IMR-90 (cell line): ENCODE data around the gene FSTL1. TPM values are rescaled to one million over a fixed set of nuclear protein-coding genes. Genes with fewer than 3 reads are reported as not detected.
A peak's percentile ranks its signal among the peaks of the same experiment; 100 is the strongest.

Source experiments
- ATAC-seq: fragments of 200-7000 bp; cut with Tn5 transposase; 2 replicates; pipeline ENCODE4 v1.9.1; 2020; ENCODE audit warnings: low read depth, mild to moderate bottlenecking, moderate library complexity
- BruUV-seq: library from RNA; stranded (reverse); fragments of 400-500 nt; replicated peaks from 2 replicates; lab custom pipeline; 2021; lab: Mats Ljungman, UMichigan
- CTCF ChIA-PET: fragments of 300-600 bp; formaldehyde crosslinking; extraction: SDS; loops from one replicate; lab custom pipeline; 2021; ENCODE audit warnings: antibody characterized with exemption; lab: Yijun Ruan, JAX
- POLR2A ChIA-PET: fragments of 300-600 bp; sonication (Branson Sonifier 250); formaldehyde crosslinking; loops from one replicate; lab custom pipeline; 2022; ENCODE audit warnings: antibody characterized with exemption; ENCODE audit not compliant: unreplicated experiment; lab: Charles Lee
- DNase-seq: peaks from one replicate; pipeline ENCODE4 v3.0.0; 2013
- H2AFZ ChIP-seq: replicated peaks from 2 replicates; pipeline ENCODE3; 2013; ENCODE audit warnings: low read length, mild to moderate bottlenecking; ENCODE audit not compliant: poor library complexity
- H2AK5ac ChIP-seq: 2 replicates; pipeline ENCODE4 v1.6.1; 2013; ENCODE audit warnings: low read depth, low read length, inconsistent platforms
- H2AK9ac ChIP-seq: replicated peaks from 2 replicates; pipeline ENCODE3; 2013; ENCODE audit warnings: mild to moderate bottlenecking, low read depth, low read length, moderate library complexity; ENCODE audit not compliant: poor library complexity
- H2BK120ac ChIP-seq: 2 replicates; pipeline ENCODE4 v1.6.1; 2013; ENCODE audit warnings: low read depth, low read length, inconsistent platforms
- H2BK15ac ChIP-seq: 3 replicates; pipeline ENCODE4 v1.6.1; 2013; ENCODE audit warnings: low read depth, low read length, inconsistent platforms
- H2BK20ac ChIP-seq: 2 replicates; pipeline ENCODE4 v1.6.1; 2013; ENCODE audit warnings: low read depth, mild to moderate bottlenecking, inconsistent platforms, low read length, moderate library complexity
- H2BK5ac ChIP-seq: 2 replicates; pipeline ENCODE4 v1.6.1; 2013; ENCODE audit warnings: mild to moderate bottlenecking, low read depth, low read length, inconsistent platforms; ENCODE audit not compliant: poor library complexity, severe bottlenecking
- H3K14ac ChIP-seq: replicated peaks from 2 replicates; pipeline ENCODE4 v1.6.1; 2013; ENCODE audit warnings: low read depth, low read length, inconsistent platforms
- H3K18ac ChIP-seq: 2 replicates; pipeline ENCODE4 v1.6.1; 2013; ENCODE audit warnings: low read depth, low read length, control low read depth
- H3K23ac ChIP-seq: 2 replicates; pipeline ENCODE4 v1.6.1; 2013; ENCODE audit warnings: low read depth, low read length, inconsistent platforms
- H3K27ac ChIP-seq: 2 replicates; pipeline ENCODE4 v1.5.1; 2013; ENCODE audit warnings: mild to moderate bottlenecking, control low read depth, low read length; ENCODE audit not compliant: insufficient read depth
- H3K27me3 ChIP-seq: 2 replicates; pipeline ENCODE4 v1.6.1; 2013; ENCODE audit warnings: low read length; ENCODE audit not compliant: control insufficient read depth, insufficient read depth
- H3K36me3 ChIP-seq: 2 replicates; pipeline ENCODE4 v1.6.1; 2013; ENCODE audit warnings: low read length, mixed read lengths; ENCODE audit not compliant: control insufficient read depth, insufficient read depth
- H3K4ac ChIP-seq: 2 replicates; pipeline ENCODE4 v1.6.1; 2013; ENCODE audit warnings: low read depth, low read length, inconsistent platforms
- H3K4me1 ChIP-seq: 2 replicates; pipeline ENCODE4 v1.6.1; 2013; ENCODE audit warnings: low read length, mixed read lengths; ENCODE audit not compliant: control insufficient read depth, insufficient read depth
- H3K4me2 ChIP-seq: 2 replicates; pipeline ENCODE4 v1.6.1; 2013; ENCODE audit warnings: low read depth, mild to moderate bottlenecking, control low read depth, low read length, moderate library complexity
- H3K4me3 ChIP-seq: 2 replicates; pipeline ENCODE4 v1.5.1; 2013; ENCODE audit warnings: low read depth, mild to moderate bottlenecking, control low read depth, low read length, moderate library complexity; ENCODE audit not compliant: insufficient read depth
- H3K56ac ChIP-seq: 2 replicates; pipeline ENCODE4 v1.6.1; 2013; ENCODE audit warnings: low read length, inconsistent platforms; ENCODE audit not compliant: insufficient read depth; ENCODE audit errors: extremely low read depth
- H3K79me1 ChIP-seq, 2 experiments: 2 replicates each; pipeline ENCODE4 v1.6.1; 2013; ENCODE audit warnings: low read length in 2 of 2, inconsistent platforms in 1 of 2, low read depth in 1 of 2
- H3K9ac ChIP-seq: 2 replicates; pipeline ENCODE4 v1.6.1; 2013; ENCODE audit warnings: low read depth, low read length, control low read depth
- H3K9me1 ChIP-seq: 2 replicates; pipeline ENCODE4 v1.6.1; 2013; ENCODE audit warnings: low read length, inconsistent platforms; ENCODE audit not compliant: insufficient read depth
- H3K9me3 ChIP-seq: 2 replicates; pipeline ENCODE4 v1.6.1; 2013; ENCODE audit warnings: low read length; ENCODE audit not compliant: control insufficient read depth, insufficient read depth
- H4K20me1 ChIP-seq: 2 replicates; pipeline ENCODE4 v1.6.1; 2013; ENCODE audit warnings: low read length, inconsistent platforms; ENCODE audit not compliant: insufficient read depth
- H4K5ac ChIP-seq: 2 replicates; pipeline ENCODE4 v1.6.1; 2013; ENCODE audit warnings: mild to moderate bottlenecking, low read depth, low read length, control low read depth
- H4K8ac ChIP-seq, 2 experiments: 2 replicates each; pipeline ENCODE4 v1.6.1; 2013; ENCODE audit warnings: low read depth in 2 of 2, low read length in 2 of 2, control low read depth in 1 of 2, inconsistent platforms in 1 of 2
- H4K91ac ChIP-seq: 2 replicates; pipeline ENCODE4 v1.6.1; 2013; ENCODE audit warnings: low read depth, low read length, inconsistent platforms; ENCODE audit not compliant: insufficient read depth
- BHLHE40 ChIP-seq: fragments of 150-350 bp; IDR thresholded peaks from 2 replicates; pipeline ENCODE4 v1.6.1; 2016; ENCODE audit warnings: mild to moderate bottlenecking, low read depth, low read length
- CEBPB ChIP-seq: IDR thresholded peaks from 2 replicates; pipeline ENCODE4 v1.6.1; 2012; ENCODE audit warnings: low read depth, low read length, improper control_type of control experiment
- CHD1 ChIP-seq: IDR thresholded peaks from 2 replicates; pipeline ENCODE4 v1.6.1; 2012; ENCODE audit warnings: low read depth, low read length, improper control_type of control experiment
- FOS ChIP-seq: fragments of 150-350 bp; IDR thresholded peaks from 2 replicates; pipeline ENCODE4 v1.6.1; 2016; ENCODE audit warnings: low read depth, low read length
- MAFK ChIP-seq: IDR thresholded peaks from 2 replicates; pipeline ENCODE4 v1.6.1; 2012; ENCODE audit warnings: low read depth, low read length, improper control_type of control experiment
- MAZ ChIP-seq: IDR thresholded peaks from 2 replicates; pipeline ENCODE4 v1.6.1; 2012; ENCODE audit warnings: low read depth, mild to moderate bottlenecking, low read length, improper control_type of control experiment, moderate library complexity, borderline replicate concordance
- MXI1 ChIP-seq: IDR thresholded peaks from 2 replicates; pipeline ENCODE4 v1.6.1; 2012; ENCODE audit warnings: low read depth, mild to moderate bottlenecking, low read length, moderate library complexity, borderline replicate concordance
- NFE2L2 ChIP-seq: fragments of 150-350 bp; IDR thresholded peaks from 2 replicates; pipeline ENCODE4 v1.6.1; 2016; ENCODE audit warnings: low read depth, mild to moderate bottlenecking, low read length
- POLR2A ChIP-seq: IDR thresholded peaks from 2 replicates; pipeline ENCODE4 v1.6.1; 2012; ENCODE audit warnings: mild to moderate bottlenecking, low read depth, low read length
- RAD21 ChIP-seq: IDR thresholded peaks from 2 replicates; pipeline ENCODE4 v1.6.1; 2012; ENCODE audit warnings: low read length, improper control_type of control experiment
- RCOR1 ChIP-seq: IDR thresholded peaks from 2 replicates; pipeline ENCODE4 v1.6.1; 2012; ENCODE audit warnings: mild to moderate bottlenecking, low read length, improper control_type of control experiment; ENCODE audit not compliant: insufficient replicate concordance
- RFX5 ChIP-seq: IDR thresholded peaks from 2 replicates; pipeline ENCODE4 v1.8.0; 2012; ENCODE audit warnings: low read depth, mild to moderate bottlenecking, low read length, moderate library complexity
- SMC3 ChIP-seq: fragments of 150-350 bp; IDR thresholded peaks from 2 replicates; pipeline ENCODE4 v1.6.1; 2016; ENCODE audit warnings: low read depth, mild to moderate bottlenecking, antibody characterized with exemption, low read length, moderate library complexity
- WGBS, 2 experiments: methylation state at CpG; one replicate each; pipeline versions ENCODE4 v1.1.5 to v1.1.7; 2013; ENCODE audit warnings: missing lambda C conversion rate in 2 of 2; ENCODE audit not compliant: insufficient read length in 1 of 2; ENCODE audit errors: extremely low coverage in 2 of 2; 5-methylcytosine and 5-hydroxymethylcytosine counted together
- dilution Hi-C: fragments of 300-500 bp; cut with HindIII; formaldehyde crosslinking; loops from one replicate; pipeline ENCODE4 v1.14.3; 2018; ENCODE audit warnings: low sequenced_read_pairs; ENCODE audit not compliant: unreplicated experiment
- in situ Hi-C: fragments of 300-500 bp; cut with MboI; formaldehyde crosslinking; loops from 3 replicates; pipeline ENCODE4 v1.14.3; 2019; ENCODE audit warnings: low sequenced_read_pairs, inconsistent platforms, mixed read lengths
- intact Hi-C: fragments of 100-400 bp; cut with micrococcal nuclease; formaldehyde crosslinking; loops from 2 replicates; pipeline ENCODE4 v1.10.0; 2022
- polyA plus RNA-seq, 3 experiments: library from polyadenylated mRNA; depleted of rRNA; stranded (reverse); fragments of >200 nt; gene quantifications; 2 replicates each; pipeline ENCODE4 v1.2.3, GENCODE V29; 2012; ENCODE audit warnings: low replicate concordance in 1 of 3
- total RNA-seq: library from RNA; depleted of rRNA; stranded (reverse); fragments of >200 nt; gene quantifications from 2 replicates; pipeline ENCODE4 v1.2.3, GENCODE V29; 2012
- TF ChIP-seq, protein P1 (sequence below): conservative IDR thresholded peaks from 2 replicates; pipeline ENCODE4 v1.5.1; 2012; ENCODE audit warnings: mild to moderate bottlenecking, low read depth, low read length, improper control_type of control experiment
- TF ChIP-seq, protein P2 (sequence below): fragments of 150-350 bp; IDR thresholded peaks from 2 replicates; pipeline ENCODE4 v1.6.1; 2017; ENCODE audit warnings: mild to moderate bottlenecking, antibody characterized with exemption, low read length, low read depth
- TF ChIP-seq, protein P3 (sequence below): fragments of 150-350 bp; IDR thresholded peaks from 2 replicates; pipeline ENCODE4 v1.6.1; 2016; ENCODE audit warnings: low read depth, mild to moderate bottlenecking, low read length, moderate library complexity, borderline replicate concordance

FSTL1 gene
- total and polyA plus RNA-seq, 2 of the 4 experiments (the other 2 are of a cell fraction) = 864 to 1,642 TPM

DNA sequence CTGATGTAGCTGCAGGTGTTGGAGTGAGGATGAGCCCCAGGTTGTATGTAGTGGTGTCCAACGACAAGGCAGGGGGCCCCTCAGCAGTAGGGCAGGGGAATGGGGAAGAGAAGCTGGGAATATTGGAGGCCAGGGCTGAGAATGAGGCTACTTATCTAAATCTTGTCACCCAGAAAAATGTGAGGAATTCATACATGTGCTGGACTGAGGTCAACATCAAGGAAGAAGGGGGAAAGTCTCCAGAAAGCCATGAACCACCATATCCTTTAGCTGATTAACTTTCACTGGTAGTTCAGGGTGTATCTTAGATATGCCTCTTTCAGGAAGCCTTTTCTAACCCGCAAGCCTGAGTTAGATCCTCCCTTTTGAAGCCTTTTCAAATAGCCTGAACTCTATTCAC, 22.6 kb upstream of the FSTL1 start:
- Histone ChIP-seq H3K4ac (peak overlapping the region; percentile 57), H2BK15ac (peak overlapping the region; percentile 57; the same call in 2 of the 3 replicates), H3K36me3 (no peaks in the 10 kb centered on the region), H3K9me1 (peaks cover 9% of the 10 kb centered on the region), H2AFZ (no peak overlapping the region), H2AK9ac (no peak overlapping the region), H3K4me1 (peaks cover 27% of the 10 kb centered on the region), H3K4me2 (no peak overlapping the region; the same call in 1 of the 2 replicates), H3K23ac (no peak overlapping the region), H3K56ac (no peak overlapping the region), H2BK5ac (peak overlapping the region; percentile 67), H2BK120ac (peak overlapping the region; percentile 93), H3K27ac (no peak overlapping the region), H3K4me3 (no peak overlapping the region), H3K9ac (no peak overlapping the region), H3K27me3 (no peaks in the 10 kb centered on the region), H4K5ac (no peak overlapping the region; the same call in 1 of the 2 replicates), H3K18ac (peak overlapping the region; percentile 79; the same call in 1 of the 2 replicates), H3K9me3 (peaks cover 5% of the 10 kb centered on the region), H3K79me1 (peaks cover 0 to 10% of the 10 kb centered on the region in 2 experiments; a peak in 2 of 4 replicates), H4K20me1 (no peaks in the 10 kb centered on the region), H2BK20ac (peak overlapping the region; percentile 96), H2AK5ac (peak overlapping the region; percentile 9; the same call in 1 of the 2 replicates), H3K14ac (peak overlapping the region; percentile 10), H4K91ac (peak overlapping the region; percentile 68), H4K8ac (0 out of 4 replicates have a peak overlapping the region, but pooled peaks of 1 of the 2 experiments have one; percentile 36)
- ATAC-seq = no peak
- WGBS, 2 experiments = no CpG with 5 or more reads among the region's 2 CpGs
- in situ Hi-C loops (no loop called here), intact Hi-C loops (no loop called here), dilution Hi-C loops (no loop called here)
- TF ChIP-seq POLR2A = no peak
- no peak for TF ChIP-seq RCOR1
- TF ChIP-seq CEBPB = no peak
- TF ChIP-seq, protein P1, sequence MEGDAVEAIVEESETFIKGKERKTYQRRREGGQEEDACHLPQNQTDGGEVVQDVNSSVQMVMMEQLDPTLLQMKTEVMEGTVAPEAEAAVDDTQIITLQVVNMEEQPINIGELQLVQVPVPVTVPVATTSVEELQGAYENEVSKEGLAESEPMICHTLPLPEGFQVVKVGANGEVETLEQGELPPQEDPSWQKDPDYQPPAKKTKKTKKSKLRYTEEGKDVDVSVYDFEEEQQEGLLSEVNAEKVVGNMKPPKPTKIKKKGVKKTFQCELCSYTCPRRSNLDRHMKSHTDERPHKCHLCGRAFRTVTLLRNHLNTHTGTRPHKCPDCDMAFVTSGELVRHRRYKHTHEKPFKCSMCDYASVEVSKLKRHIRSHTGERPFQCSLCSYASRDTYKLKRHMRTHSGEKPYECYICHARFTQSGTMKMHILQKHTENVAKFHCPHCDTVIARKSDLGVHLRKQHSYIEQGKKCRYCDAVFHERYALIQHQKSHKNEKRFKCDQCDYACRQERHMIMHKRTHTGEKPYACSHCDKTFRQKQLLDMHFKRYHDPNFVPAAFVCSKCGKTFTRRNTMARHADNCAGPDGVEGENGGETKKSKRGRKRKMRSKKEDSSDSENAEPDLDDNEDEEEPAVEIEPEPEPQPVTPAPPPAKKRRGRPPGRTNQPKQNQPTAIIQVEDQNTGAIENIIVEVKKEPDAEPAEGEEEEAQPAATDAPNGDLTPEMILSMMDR = no peak
- TF ChIP-seq FOS = no peak
- TF ChIP-seq, protein P2, sequence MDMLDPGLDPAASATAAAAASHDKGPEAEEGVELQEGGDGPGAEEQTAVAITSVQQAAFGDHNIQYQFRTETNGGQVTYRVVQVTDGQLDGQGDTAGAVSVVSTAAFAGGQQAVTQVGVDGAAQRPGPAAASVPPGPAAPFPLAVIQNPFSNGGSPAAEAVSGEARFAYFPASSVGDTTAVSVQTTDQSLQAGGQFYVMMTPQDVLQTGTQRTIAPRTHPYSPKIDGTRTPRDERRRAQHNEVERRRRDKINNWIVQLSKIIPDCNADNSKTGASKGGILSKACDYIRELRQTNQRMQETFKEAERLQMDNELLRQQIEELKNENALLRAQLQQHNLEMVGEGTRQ = no peak
- TF ChIP-seq RAD21 = no peak
- TF ChIP-seq NFE2L2 = no peak
- TF ChIP-seq, protein P3, sequence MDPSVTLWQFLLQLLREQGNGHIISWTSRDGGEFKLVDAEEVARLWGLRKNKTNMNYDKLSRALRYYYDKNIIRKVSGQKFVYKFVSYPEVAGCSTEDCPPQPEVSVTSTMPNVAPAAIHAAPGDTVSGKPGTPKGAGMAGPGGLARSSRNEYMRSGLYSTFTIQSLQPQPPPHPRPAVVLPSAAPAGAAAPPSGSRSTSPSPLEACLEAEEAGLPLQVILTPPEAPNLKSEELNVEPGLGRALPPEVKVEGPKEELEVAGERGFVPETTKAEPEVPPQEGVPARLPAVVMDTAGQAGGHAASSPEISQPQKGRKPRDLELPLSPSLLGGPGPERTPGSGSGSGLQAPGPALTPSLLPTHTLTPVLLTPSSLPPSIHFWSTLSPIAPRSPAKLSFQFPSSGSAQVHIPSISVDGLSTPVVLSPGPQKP = no peak
- no peak for TF ChIP-seq MAFK
- TF ChIP-seq MAZ = no peak
- TF ChIP-seq BHLHE40 = no peak
- TF ChIP-seq RFX5 = no peak
- no peak for TF ChIP-seq MXI1
- TF ChIP-seq CHD1 = no peak
- no peak for TF ChIP-seq SMC3
- BruUV-seq = no TSS peak
- CTCF ChIA-PET = no interaction called here
- POLR2A ChIA-PET = no interaction called here
- no peak for DNase-seq
